Cardiac fibroblast (primary cell): ENCODE results near the gene PHLDB1.
A peak's percentile ranks its signal among the peaks of the same experiment; 100 is the strongest.

Experiments
- DNase-seq, 2 donors: peaks; one replicate each; pipeline versions ENCODE4 v3.0.0 to v3.0.0-alpha.2; 2010; ENCODE audit warnings: low read depth in 2 of 2
- H3K4me3 ChIP-seq, 2 donors: replicated peaks in 1 of 2; 1 replicate in 1 of 2; 2 replicates in 1 of 2; pipeline ENCODE4 v1.5.1; 2011; ENCODE audit warnings: low read depth in 2 of 2, low read length in 2 of 2, mild to moderate bottlenecking in 2 of 2, moderate library complexity in 1 of 2
- TF ChIP-seq, protein P1 (sequence below): IDR thresholded peaks from one replicate; pipeline ENCODE4 v1.5.1; 2011; ENCODE audit warnings: low read depth, mild to moderate bottlenecking, low read length, inconsistent platforms

Gene PHLDB1

DNA sequence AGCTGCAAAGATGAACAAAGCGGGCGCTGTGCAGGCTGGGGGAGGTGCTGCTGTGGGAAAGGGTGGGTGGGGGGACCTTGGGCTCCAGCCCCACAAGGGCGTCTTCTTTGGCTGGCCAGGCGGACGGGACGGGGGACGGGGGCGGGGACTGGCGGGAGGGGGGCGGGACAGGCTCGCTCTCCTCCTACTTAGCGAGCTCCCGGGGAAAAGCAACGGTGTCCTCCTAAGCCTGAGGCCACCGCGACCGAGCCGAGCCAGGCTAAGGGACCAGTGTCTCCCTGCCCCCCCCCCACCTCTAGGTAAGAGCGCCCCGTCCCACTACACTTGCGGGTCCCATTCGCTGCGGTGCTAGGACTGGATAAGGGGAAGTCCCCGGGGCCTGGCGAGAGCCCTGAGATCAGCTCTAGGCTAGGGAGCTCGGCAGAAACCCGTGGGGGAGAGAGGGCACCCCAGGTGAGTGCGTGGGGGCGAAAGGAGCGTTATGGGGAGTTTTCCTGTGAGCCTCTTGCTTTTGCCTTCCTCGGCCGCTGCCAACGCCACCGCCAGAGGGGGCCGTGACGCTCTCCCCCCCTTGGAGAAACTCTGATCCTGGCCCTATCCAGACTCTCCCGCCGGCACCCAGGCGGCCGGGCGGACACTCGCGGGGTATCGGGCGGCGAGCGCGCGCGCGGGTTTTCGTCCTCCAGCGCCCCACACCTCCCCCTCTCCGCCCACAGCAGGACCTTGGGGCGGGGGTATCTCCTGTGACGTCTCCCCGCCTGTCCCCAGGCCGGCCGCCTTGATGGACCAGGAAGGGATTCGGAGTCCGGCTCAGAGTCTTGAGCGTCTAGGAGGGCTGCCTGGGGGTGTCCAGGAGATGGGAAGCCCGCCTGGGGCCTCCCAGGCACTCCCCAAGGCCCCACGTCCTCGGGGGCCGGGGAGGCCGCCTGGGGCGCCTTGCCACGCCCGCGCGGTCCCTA is at the start of gene PHLDB1:
Gene PHLDB1, plus strand, starts transcription at position 215 of the 959 bp plus-strand sequence. CDS start 6,222 bp downstream, outside the sequence.
- TF ChIP-seq, protein P1, sequence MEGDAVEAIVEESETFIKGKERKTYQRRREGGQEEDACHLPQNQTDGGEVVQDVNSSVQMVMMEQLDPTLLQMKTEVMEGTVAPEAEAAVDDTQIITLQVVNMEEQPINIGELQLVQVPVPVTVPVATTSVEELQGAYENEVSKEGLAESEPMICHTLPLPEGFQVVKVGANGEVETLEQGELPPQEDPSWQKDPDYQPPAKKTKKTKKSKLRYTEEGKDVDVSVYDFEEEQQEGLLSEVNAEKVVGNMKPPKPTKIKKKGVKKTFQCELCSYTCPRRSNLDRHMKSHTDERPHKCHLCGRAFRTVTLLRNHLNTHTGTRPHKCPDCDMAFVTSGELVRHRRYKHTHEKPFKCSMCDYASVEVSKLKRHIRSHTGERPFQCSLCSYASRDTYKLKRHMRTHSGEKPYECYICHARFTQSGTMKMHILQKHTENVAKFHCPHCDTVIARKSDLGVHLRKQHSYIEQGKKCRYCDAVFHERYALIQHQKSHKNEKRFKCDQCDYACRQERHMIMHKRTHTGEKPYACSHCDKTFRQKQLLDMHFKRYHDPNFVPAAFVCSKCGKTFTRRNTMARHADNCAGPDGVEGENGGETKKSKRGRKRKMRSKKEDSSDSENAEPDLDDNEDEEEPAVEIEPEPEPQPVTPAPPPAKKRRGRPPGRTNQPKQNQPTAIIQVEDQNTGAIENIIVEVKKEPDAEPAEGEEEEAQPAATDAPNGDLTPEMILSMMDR = peak; percentile 62

DNA sequence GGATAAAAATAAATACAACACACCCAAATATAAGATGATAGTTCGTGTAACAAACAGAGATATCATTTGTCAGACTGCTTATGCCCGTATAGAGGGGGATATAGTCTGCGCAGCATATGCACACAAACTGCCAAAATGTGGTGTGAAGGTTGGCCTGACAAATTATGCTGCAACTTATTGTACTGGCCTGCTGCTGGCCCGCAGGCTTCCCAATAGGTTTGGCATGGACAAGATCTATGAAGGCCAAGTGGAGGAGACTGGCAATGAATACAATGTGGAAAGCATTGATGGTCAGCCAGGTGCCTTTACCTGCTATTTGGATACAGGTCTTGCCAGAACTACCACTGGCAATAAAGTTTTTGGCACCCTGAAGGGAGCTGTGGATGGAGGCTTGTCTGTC is 46.6 kb upstream of the PHLDB1 start:
- TF ChIP-seq, protein P1 = no peak
- no peak overlapping the region for H3K4me3 ChIP-seq
- no peak for DNase-seq

More for the DNA sequence above, at the start of gene PHLDB1:
- peak; percentile 79 to 85 for DNase-seq
- H3K4me3 ChIP-seq = peak within 1 kb of the TSS; percentile 67 to 96

DNA sequence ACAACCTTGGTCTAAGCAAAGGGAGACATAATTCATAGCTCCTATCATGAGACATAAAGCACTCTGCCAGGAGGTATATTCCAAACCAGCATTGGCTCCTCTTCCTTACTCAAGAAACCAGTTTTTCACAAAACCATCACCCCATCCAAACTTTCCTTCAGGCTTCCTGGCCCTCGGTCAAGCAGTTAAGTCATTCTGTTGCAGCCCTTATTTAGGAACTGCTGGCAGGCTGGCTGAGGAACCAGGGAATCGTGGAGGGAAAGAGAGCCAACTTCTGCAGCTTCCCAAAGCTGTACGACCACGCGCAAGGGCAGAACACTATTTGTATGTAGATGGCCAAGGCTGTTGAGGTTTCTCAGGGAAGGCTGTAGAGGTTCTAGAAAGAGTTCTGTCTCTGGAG is 42.4 kb upstream of the PHLDB1 start:
- H3K4me3 ChIP-seq = peak overlapping the region; percentile 14 to 69
- peak; percentile 26 to 53 for DNase-seq
- TF ChIP-seq, protein P1 = no peak

DNA sequence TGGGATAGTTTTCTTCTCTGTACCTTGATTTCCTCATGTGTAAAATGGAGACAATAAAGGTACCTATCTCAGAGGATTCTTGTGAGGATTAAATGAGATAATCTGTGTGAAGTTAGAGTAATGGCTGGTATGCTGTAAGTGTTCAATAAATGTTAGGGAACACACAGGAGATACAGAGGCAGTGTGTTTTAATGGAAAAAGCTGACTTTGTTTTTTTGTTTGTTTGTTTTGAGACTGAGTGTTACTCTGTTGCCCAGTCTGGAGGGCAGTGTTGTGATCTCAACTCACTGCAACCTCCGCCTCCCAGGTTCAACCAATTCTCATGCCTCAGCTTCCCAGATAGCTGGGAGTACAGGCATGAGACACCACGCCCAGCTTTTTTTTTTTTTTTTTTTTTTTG is 37.7 kb upstream of the PHLDB1 start:
- H3K4me3 ChIP-seq = no peak overlapping the region
- no peak for DNase-seq
- TF ChIP-seq, protein P1 = no peak

DNA sequence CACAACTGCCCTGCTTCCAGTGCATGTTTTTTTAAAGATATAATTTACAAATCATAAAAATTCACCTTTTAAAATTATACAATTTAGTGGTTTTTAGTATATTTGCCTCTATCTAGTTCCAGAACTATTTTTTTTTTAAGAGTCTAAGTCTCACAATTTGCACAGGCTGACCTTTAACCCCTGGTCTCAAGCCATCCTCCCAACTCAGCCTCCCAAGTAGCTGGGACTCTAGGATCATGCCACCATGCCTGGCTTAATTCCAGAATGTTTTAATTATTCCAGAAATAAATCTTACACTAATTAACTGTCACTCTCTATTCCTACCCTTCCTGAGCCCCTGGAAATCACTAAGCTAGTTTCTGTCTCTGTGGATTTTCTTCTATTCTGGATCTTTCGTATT is 36.6 kb upstream of the PHLDB1 start:
- H3K4me3 ChIP-seq = no peak overlapping the region
- TF ChIP-seq, protein P1 = no peak
- DNase-seq = no peak

DNA sequence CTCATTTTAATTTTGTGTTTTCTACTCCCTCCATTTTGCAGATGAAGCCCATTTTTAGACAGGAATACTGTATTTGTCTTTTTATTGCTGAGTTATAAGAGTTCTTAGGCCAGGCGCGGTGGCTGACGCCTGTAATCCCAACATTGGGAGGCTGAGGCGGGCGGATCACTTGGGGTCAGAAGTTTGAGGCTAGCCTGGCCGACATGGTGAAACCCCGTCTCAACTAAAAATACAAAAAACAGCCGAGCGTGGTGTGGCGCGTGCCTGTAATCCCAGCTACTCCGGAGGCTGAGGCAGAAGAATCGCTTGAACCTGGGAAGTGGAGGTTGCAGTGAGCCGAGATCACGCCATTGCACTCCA is 35.7 kb upstream of the PHLDB1 start:
- H3K4me3 ChIP-seq = peak overlapping the region; percentile 97 to 100
- DNase-seq = peak in 1 of 2 donors; percentile 39
